GM10266 (cell line): Measurements from ENCODE around the gene MROH8.
"Not testable (repeated sequence)": the region's sequence is repeated elsewhere in the genome, so short reads cannot be mapped to it uniquely, and the experiment has no call there.

Source experiments
- DNase-seq: peaks from one replicate; pipeline ENCODE4 v3.0.0; 2012; ENCODE audit errors: extremely low spot score
- TF ChIP-seq, protein P1 (sequence below): IDR thresholded peaks from 2 replicates; pipeline ENCODE4 v1.5.1; 2012; ENCODE audit warnings: mild to moderate bottlenecking, low read depth; ENCODE audit not compliant: control insufficient read depth, insufficient read depth; ENCODE audit errors: missing control alignments

Gene MROH8

DNA sequence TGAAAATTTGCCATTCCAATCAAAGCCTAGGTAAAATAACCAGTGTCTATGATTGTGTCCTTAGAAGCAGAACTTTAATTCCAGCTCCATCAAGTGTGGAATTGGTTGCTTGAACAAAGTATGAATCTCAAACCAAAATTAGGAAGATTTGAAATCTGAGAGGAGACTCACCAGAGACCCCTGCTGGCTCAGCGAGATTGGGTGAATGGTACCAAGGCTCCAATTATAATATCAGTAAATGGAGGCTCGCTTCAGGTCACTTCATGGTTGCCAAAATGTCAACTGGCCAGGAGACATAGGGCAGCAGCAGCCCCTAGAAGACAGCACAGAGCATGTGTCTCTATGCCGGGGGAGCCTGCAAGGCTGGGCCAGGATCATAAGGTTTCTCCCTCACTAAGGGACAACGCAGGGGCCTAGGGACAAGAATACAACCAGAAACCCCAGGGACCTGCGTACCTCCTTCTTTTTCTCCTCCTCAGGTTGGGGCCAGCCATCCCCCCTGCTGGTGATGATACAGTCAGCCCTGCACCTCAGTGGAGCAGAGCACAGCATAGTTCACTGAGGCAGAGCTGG is 97.5 kb downstream of the MROH8 start:
- TF ChIP-seq, protein P1, sequence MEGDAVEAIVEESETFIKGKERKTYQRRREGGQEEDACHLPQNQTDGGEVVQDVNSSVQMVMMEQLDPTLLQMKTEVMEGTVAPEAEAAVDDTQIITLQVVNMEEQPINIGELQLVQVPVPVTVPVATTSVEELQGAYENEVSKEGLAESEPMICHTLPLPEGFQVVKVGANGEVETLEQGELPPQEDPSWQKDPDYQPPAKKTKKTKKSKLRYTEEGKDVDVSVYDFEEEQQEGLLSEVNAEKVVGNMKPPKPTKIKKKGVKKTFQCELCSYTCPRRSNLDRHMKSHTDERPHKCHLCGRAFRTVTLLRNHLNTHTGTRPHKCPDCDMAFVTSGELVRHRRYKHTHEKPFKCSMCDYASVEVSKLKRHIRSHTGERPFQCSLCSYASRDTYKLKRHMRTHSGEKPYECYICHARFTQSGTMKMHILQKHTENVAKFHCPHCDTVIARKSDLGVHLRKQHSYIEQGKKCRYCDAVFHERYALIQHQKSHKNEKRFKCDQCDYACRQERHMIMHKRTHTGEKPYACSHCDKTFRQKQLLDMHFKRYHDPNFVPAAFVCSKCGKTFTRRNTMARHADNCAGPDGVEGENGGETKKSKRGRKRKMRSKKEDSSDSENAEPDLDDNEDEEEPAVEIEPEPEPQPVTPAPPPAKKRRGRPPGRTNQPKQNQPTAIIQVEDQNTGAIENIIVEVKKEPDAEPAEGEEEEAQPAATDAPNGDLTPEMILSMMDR: peak; percentile 39
- DNase-seq: no peak

DNA sequence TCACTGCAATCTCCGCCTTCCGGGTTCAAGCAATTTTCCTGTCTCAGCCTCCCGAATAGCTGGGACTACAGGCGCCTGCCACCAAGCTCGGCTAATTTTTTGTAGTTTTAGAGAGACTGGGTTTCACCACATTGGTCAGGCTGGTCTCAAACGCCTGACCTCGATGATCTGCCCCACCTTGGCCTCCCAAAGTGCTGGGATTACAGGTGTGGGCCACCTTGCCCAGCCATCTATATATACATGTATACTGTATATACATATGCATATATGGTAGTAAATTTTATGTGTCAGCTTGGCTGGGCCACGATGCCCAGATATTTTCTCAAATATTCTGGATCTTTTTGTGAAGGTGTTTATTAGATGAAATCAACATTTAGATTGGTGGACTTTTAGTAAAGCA is 102.3 kb downstream of the MROH8 start:
- DNase-seq: no peak
- TF ChIP-seq, protein P1: no peak

DNA sequence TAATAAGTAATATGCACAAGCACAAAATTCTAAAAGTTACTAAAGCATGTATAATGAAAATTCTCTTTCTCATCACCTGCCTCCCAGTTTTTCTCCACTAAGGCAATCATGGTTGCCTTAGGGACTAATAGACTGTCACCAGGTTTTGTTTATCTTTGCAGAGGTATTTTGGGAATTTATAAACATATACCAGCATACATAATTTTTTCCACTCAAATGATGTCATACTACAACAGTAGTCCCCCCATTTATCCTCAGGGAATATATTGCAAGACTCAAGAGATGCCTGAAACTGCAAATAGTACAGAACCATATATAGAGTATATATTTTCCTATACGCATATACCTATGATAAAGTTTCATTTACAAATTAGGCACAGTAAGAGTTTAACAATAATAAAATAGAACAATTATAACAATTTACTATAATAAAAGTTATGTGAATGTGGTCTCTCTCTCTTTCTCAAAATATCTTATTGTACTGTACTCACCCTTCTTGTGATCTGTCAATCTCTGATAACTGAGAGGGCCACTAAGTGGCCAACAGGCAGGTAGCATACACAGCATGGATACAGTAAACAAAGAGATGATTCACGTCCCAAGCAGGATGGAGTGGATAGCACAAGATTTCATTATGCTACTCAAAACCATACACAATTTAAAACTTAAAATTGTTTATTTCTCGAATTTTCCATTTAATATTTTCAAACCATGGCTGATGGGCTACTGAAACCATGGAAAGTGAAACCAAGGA is 103.2 kb downstream of the MROH8 start:
- no peak for DNase-seq
- TF ChIP-seq, protein P1: no peak

GRCh38 chr20:37072293-37073196 is 106.8 kb downstream of the MROH8 start:
- TF ChIP-seq, protein P1: no peak
- DNase-seq: no peak

DNA sequence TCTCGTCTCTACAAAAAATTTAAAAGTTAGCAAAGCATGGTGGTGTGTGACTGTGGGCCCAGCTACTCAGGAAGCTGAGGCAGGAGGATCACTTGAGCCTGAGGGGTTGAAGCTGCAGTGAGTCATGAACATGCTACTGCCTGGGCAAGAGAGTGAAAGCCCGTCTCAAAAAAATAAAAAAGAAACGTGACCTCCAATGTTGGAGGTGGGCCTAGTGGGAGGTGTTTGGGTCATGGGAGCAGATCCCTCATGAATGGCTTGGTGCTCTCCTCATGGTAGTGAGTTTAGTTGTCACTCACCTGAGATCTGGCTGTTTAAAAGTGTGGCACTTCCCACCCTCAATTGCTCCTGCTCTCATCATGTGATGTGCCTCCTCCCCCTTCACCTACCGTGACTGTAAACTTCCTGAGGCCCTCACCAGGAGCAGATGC is 107.9 kb downstream of the MROH8 start:
- no peak for DNase-seq

DNA sequence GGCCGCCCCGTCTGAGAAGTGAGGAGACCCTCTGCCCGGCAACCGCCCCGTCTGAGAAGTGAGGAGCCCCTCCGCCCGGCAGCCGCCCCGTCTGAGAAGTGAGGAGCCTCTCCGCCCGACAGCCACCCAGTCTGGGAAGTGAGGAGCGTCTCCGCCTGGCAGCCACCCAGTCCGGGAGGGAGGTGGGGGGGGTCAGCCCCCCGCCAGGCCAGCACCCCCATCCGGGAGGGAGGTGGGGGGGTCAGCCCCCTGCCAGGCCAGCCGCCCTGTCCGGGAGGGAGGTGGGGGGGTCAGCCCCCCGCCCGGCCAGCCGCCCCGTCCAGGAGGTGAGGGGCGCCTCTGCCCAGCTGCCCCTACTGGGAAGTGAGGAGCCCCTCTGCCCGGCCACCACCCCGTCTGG is 109.8 kb downstream of the MROH8 start:
- DNase-seq: not testable (repeated sequence)

More for the DNA sequence above, 107.9 kb downstream of the MROH8 start:
- TF ChIP-seq, protein P1: no peak

DNA sequence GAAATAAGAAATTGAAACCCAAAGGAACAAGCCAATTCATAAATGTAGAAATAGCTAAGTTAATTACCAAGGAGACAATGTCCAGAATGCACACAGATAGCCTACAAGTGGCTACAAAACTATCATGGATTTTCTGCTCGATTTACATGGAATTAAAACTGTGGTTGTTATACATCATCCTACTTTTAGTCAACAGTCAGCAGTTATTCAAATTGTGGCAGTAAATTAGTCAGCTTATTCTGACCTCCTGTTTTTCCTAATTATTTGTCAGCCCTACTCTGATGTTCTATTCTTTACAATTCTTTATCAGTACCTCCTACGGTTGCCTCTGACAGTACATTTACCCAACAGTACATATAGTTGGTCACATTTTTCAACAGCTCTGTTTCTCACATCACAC is 113.2 kb downstream of the MROH8 start:
- no peak for DNase-seq
- TF ChIP-seq, protein P1: no peak
